OCI-LY1 (cell line): ENCODE results near the gene SVOPL.
A peak's percentile ranks its signal among the peaks of the same experiment; 100 is the strongest.

ENCODE experiments used
- H2AFZ ChIP-seq: fragments of 200-600 bp; sonication (generic), shearing (Covaris generic); 2 replicates; pipeline ENCODE4 v1.6.0; 2014; ENCODE audit warnings: antibody characterized with exemption, mild to moderate bottlenecking, low read length
- H3F3A ChIP-seq: fragments of 200-600 bp; sonication (generic), shearing (Covaris generic); 2 replicates; pipeline ENCODE4 v1.6.0; 2014; ENCODE audit warnings: mild to moderate bottlenecking, antibody characterized with exemption, low read length, moderate library complexity; ENCODE audit not compliant: insufficient read depth
- H3K27ac ChIP-seq: fragments of 200-600 bp; sonication (generic); 2 replicates; pipeline ENCODE4 v1.5.1; 2014; ENCODE audit warnings: low read length, mixed run types, mild to moderate bottlenecking, low read depth; ENCODE audit not compliant: poor library complexity, severe bottlenecking
- H3K27me3 ChIP-seq: fragments of 200-600 bp; sonication (generic); 2 replicates; pipeline ENCODE4 v1.6.0; 2014; ENCODE audit warnings: antibody characterized with exemption, mild to moderate bottlenecking, low read length, moderate library complexity; ENCODE audit not compliant: insufficient read depth
- H3K36me3 ChIP-seq: fragments of 200-600 bp; sonication (generic); 2 replicates; pipeline ENCODE4 v1.6.1; 2014; ENCODE audit warnings: mild to moderate bottlenecking, antibody characterized with exemption, low read length, moderate library complexity, mixed read lengths; ENCODE audit not compliant: insufficient read depth
- H3K4me1 ChIP-seq: fragments of 200-600 bp; sonication (generic); 2 replicates; pipeline ENCODE4 v1.5.1; 2014; ENCODE audit warnings: mild to moderate bottlenecking, low read length, moderate library complexity; ENCODE audit not compliant: insufficient read depth, severe bottlenecking
- H3K4me2 ChIP-seq: fragments of 200-600 bp; sonication (generic), shearing (Covaris generic); 2 replicates; pipeline ENCODE4 v1.6.1; 2014; ENCODE audit warnings: low read length
- H3K4me3 ChIP-seq: fragments of 200-600 bp; sonication (generic); 2 replicates; pipeline ENCODE4 v1.5.1; 2014; ENCODE audit warnings: low read length, low read depth, mild to moderate bottlenecking, mixed read lengths; ENCODE audit not compliant: poor library complexity, severe bottlenecking
- H3K79me2 ChIP-seq: fragments of 200-600 bp; shearing (Covaris generic); 2 replicates; pipeline ENCODE4 v1.6.1; 2016; ENCODE audit warnings: mixed run types, low read length, mixed read lengths; ENCODE audit not compliant: insufficient read depth
- H3K9ac ChIP-seq: fragments of 200-600 bp; sonication (generic), shearing (Covaris generic); 2 replicates; pipeline ENCODE4 v1.6.1; 2014; ENCODE audit warnings: mild to moderate bottlenecking, low read length, mixed read lengths
- H3K9me2 ChIP-seq: fragments of 200-600 bp; sonication (generic), shearing (Covaris generic); 2 replicates; pipeline ENCODE4 v1.6.1; 2014; ENCODE audit warnings: low read depth, mild to moderate bottlenecking, low read length, mixed read lengths
- H3K9me3 ChIP-seq: fragments of 200-600 bp; shearing (Covaris generic); 2 replicates; pipeline ENCODE4 v1.6.1; 2014; ENCODE audit warnings: low read length, mixed read lengths
- H4K20me1 ChIP-seq: fragments of 200-600 bp; sonication (generic), shearing (Covaris generic); 2 replicates; pipeline ENCODE4 v1.6.0; 2016; ENCODE audit warnings: mild to moderate bottlenecking, low read length; ENCODE audit not compliant: insufficient read depth
- CTCF ChIP-seq: fragments of 200-600 bp; sonication (generic), shearing (Covaris generic); IDR thresholded peaks from 2 replicates; pipeline ENCODE4 v1.5.1; 2017; ENCODE audit warnings: mild to moderate bottlenecking, antibody characterized with exemption, low read length, moderate library complexity, mixed read lengths
- EZH2 ChIP-seq: fragments of 200-600 bp; sonication (generic), shearing (Covaris generic); IDR thresholded peaks from 2 replicates; pipeline ENCODE4 v1.8.0; 2017; ENCODE audit warnings: borderline replicate concordance, mixed run types, mild to moderate bottlenecking, antibody characterized with exemption, low read length, moderate library complexity, mixed read lengths

SVOPL gene

GRCh38 chr7:138727336-138728099, 26.4 kb upstream of the SVOPL start:
- Histone ChIP-seq H3F3A (no peaks in the 10 kb centered on the region), H3K9me3 (no peaks in the 10 kb centered on the region), H3K9me2 (no peaks in the 10 kb centered on the region), H3K27me3 (no peaks in the 10 kb centered on the region; the same call in 1 of the 2 replicates), H3K79me2 (no peaks in the 10 kb centered on the region), H3K36me3 (no peaks in the 10 kb centered on the region), H2AFZ (no peak overlapping the region), H3K4me3 (no peak overlapping the region), H4K20me1 (no peaks in the 10 kb centered on the region), H3K9ac (no peak overlapping the region), H3K27ac (no peak overlapping the region), H3K4me2 (no peak overlapping the region), H3K4me1 (no peaks in the 10 kb centered on the region)
- TF ChIP-seq CTCF: no peak
- TF ChIP-seq EZH2: no peak

GRCh38 chr7:138726288-138726687, 25.1 kb upstream of the SVOPL start:
- no peak for TF ChIP-seq EZH2
- TF ChIP-seq CTCF: peak; percentile 29; the same call in 1 of the 2 replicates
- Histone ChIP-seq H3K4me3 (no peak overlapping the region), H3K9me3 (no peaks in the 10 kb centered on the region), H3K4me1 (no peaks in the 10 kb centered on the region), H3K9ac (no peak overlapping the region), H3K79me2 (no peaks in the 10 kb centered on the region), H3K36me3 (no peaks in the 10 kb centered on the region), H2AFZ (no peak overlapping the region), H3K27me3 (no peaks in the 10 kb centered on the region; the same call in 1 of the 2 replicates), H3F3A (no peaks in the 10 kb centered on the region), H3K4me2 (no peak overlapping the region), H3K9me2 (no peaks in the 10 kb centered on the region), H3K27ac (no peak overlapping the region), H4K20me1 (no peaks in the 10 kb centered on the region)

GRCh38 chr7:138720286-138720685, 19.1 kb upstream of the SVOPL start:
- H3K4me3 ChIP-seq: no peak overlapping the region
- no peaks in the 10 kb centered on the region; the same call in 1 of the 2 replicates for H3K27me3 ChIP-seq
- no peak overlapping the region for H3K4me2 ChIP-seq
- TF ChIP-seq CTCF: no peak
- TF ChIP-seq EZH2: no peak
- no peak overlapping the region for H3K27ac ChIP-seq
- H2AFZ ChIP-seq: no peak overlapping the region
- H3K36me3 ChIP-seq: no peaks in the 10 kb centered on the region
- no peak overlapping the region for H3K9ac ChIP-seq
- H3F3A ChIP-seq: no peaks in the 10 kb centered on the region
- no peaks in the 10 kb centered on the region for H3K4me1 ChIP-seq
- no peaks in the 10 kb centered on the region for H4K20me1 ChIP-seq
- no peaks in the 10 kb centered on the region for H3K9me3 ChIP-seq
- no peaks in the 10 kb centered on the region for H3K79me2 ChIP-seq
- H3K9me2 ChIP-seq: no peaks in the 10 kb centered on the region
